B cell (primary cell): Measurements from ENCODE around the gene DNAJC21. TPM values are rescaled to one million over a fixed set of nuclear protein-coding genes. Genes with fewer than 3 reads are reported as not detected.

Source experiments
- ATAC-seq: fragments of 200-7000 bp; cut with Tn5 transposase; one replicate; pipeline ENCODE4 v1.10.0; 2021; ENCODE audit warnings: low read depth, mild to moderate bottlenecking, moderate number of reproducible peaks, moderate library complexity
- CTCF ChIA-PET: fragments of 350-600 bp; sonication (Branson Sonifier 250); formaldehyde crosslinking; loops from one replicate; lab custom pipeline; 2021; ENCODE audit warnings: antibody characterized with exemption, inconsistent platforms; lab: Charles Lee
- POLR2A ChIA-PET: fragments of 350-600 bp; sonication (Branson Sonifier 250); formaldehyde crosslinking; loops from one replicate; lab custom pipeline; 2021; ENCODE audit warnings: antibody characterized with exemption; lab: Charles Lee
- DNase-seq: peaks from one replicate; pipeline ENCODE4 v3.0.0; 2013
- H2AFZ ChIP-seq: 2 replicates; pipeline ENCODE4 v1.6.1; 2012; ENCODE audit warnings: mild to moderate bottlenecking, low read depth, low read length; ENCODE audit not compliant: insufficient read depth, poor library complexity, severe bottlenecking
- H3K27ac ChIP-seq, 2 donors: 1 replicate in 1 of 2; 2 replicates in 1 of 2; pipeline ENCODE4 v1.5.1; 2012 to 2013; ENCODE audit warnings: low read length in 2 of 2, mild to moderate bottlenecking in 2 of 2, moderate library complexity in 1 of 2
- H3K27me3 ChIP-seq, 4 experiments: fragments of 200-600 bp in 1 of 4; sonication (generic) in 1 of 4; replicated peaks in 1 of 4; 1 replicate in 2 of 4; 2 replicates in 2 of 4; pipeline versions ENCODE4 v1.6.1 to v1.7.0; 2013 to 2016; ENCODE audit warnings: low read length in 3 of 4, mild to moderate bottlenecking in 2 of 4, mixed read lengths in 1 of 4, moderate library complexity in 1 of 4; ENCODE audit not compliant: insufficient read depth in 4 of 4, control insufficient read depth in 3 of 4; ENCODE audit errors: control extremely low read depth in 1 of 4
- H3K36me3 ChIP-seq, 2 experiments: replicated peaks in 1 of 2; 1 replicate in 1 of 2; 2 replicates in 1 of 2; pipeline versions ENCODE4 v1.6.1 to v1.7.1; 2013; ENCODE audit warnings: low read length in 1 of 2; ENCODE audit not compliant: insufficient read depth in 2 of 2, control insufficient read depth in 1 of 2; ENCODE audit errors: control extremely low read depth in 1 of 2, extremely low read depth in 1 of 2
- H3K4me1 ChIP-seq, 2 donors: fragments of 200-600 bp in 1 of 2; sonication (generic) in 1 of 2; 1 replicate in 1 of 2; 2 replicates in 1 of 2; pipeline versions ENCODE4 v1.5.1 to v1.6.1; 2013 to 2017; ENCODE audit warnings: low read length in 2 of 2; ENCODE audit not compliant: control insufficient read depth in 2 of 2, insufficient read depth in 2 of 2
- H3K4me2 ChIP-seq: replicated peaks from 2 replicates; pipeline ENCODE3; 2012; ENCODE audit warnings: mild to moderate bottlenecking, low read depth, low read length; ENCODE audit not compliant: poor library complexity, severe bottlenecking
- H3K4me3 ChIP-seq, 5 experiments: fragments of 200-600 bp in 1 of 5; sonication (generic) in 1 of 5; 1 replicate in 3 of 5; 2 replicates in 2 of 5; pipeline versions ENCODE4 v1.5.1 to v1.7.0; 2011 to 2016; ENCODE audit warnings: low read length in 4 of 5, mild to moderate bottlenecking in 4 of 5, low read depth in 2 of 5, control low read depth in 1 of 5, moderate library complexity in 1 of 5; ENCODE audit not compliant: insufficient read depth in 1 of 5; ENCODE audit errors: control extremely low read depth in 1 of 5, extremely low read depth in 1 of 5
- H3K79me2 ChIP-seq: fragments of 200-600 bp; sonication (generic); one replicate; pipeline ENCODE4 v1.6.0; 2016; ENCODE audit warnings: low read length; ENCODE audit not compliant: control insufficient read depth, insufficient read depth
- H3K9ac ChIP-seq: fragments of 200-600 bp; sonication (generic); 2 replicates; pipeline ENCODE4 v1.6.1; 2017; ENCODE audit warnings: mild to moderate bottlenecking, low read length, moderate library complexity
- H3K9me3 ChIP-seq, 3 donors: one replicate each; pipeline versions ENCODE4 v1.6.1 to v1.7.1; 2013; ENCODE audit warnings: low read length in 2 of 3; ENCODE audit not compliant: control insufficient read depth in 2 of 3, insufficient read depth in 1 of 3; ENCODE audit errors: control extremely low read depth in 1 of 3
- H4K20me1 ChIP-seq: 2 replicates; pipeline ENCODE4 v1.6.0; 2012; ENCODE audit warnings: mild to moderate bottlenecking, low read length; ENCODE audit not compliant: insufficient read depth, control insufficient read depth, poor library complexity, severe bottlenecking
- H3K27ac Mint-ChIP-seq: one replicate; pipeline ENCODE4 v1.8.0; 2021; ENCODE audit warnings: mixed read lengths
- H3K27me3 Mint-ChIP-seq: one replicate; pipeline ENCODE4 v1.8.0; 2021; ENCODE audit warnings: mixed read lengths
- H3K4me1 Mint-ChIP-seq: one replicate; pipeline ENCODE4 v1.8.0; 2021; ENCODE audit warnings: mixed read lengths
- H3K4me3 Mint-ChIP-seq: one replicate; pipeline ENCODE4 v1.8.0; 2021; ENCODE audit warnings: mixed read lengths
- H3K9me3 Mint-ChIP-seq: one replicate; pipeline ENCODE4 v1.8.0; 2022; ENCODE audit warnings: mixed read lengths; ENCODE audit not compliant: insufficient read depth
- CTCF ChIP-seq: fragments of 200-600 bp; IDR thresholded peaks from one replicate; pipeline ENCODE4 v1.8.0; 2022; ENCODE audit warnings: antibody characterized with exemption, mild to moderate bottlenecking
- EZH2 ChIP-seq: IDR thresholded peaks from 2 replicates; pipeline ENCODE4 v1.6.1; 2012; ENCODE audit warnings: borderline replicate concordance, low read depth, mild to moderate bottlenecking, moderate library complexity, low read length; ENCODE audit not compliant: insufficient read depth, poor library complexity, severe bottlenecking
- WGBS: methylation state at CpG from one replicate; pipeline ENCODE4 v1.1.5; 2013; ENCODE audit warnings: missing lambda C conversion rate; ENCODE audit not compliant: insufficient coverage; 5-methylcytosine and 5-hydroxymethylcytosine counted together
- intact Hi-C: fragments of 100-400 bp; cut with micrococcal nuclease; formaldehyde crosslinking; loops from one replicate; pipeline ENCODE4 v1.10.0; 2022
- polyA minus RNA-seq: library from RNA; depleted of rRNA, polyadenylated mRNA; stranded (reverse); fragments of >200 nt; gene quantifications from 2 replicates; pipeline ENCODE4 v1.2.3, GENCODE V29; 2012
- polyA plus RNA-seq: library from polyadenylated mRNA; depleted of rRNA; stranded (reverse); fragments of >200 nt; gene quantifications from 2 replicates; pipeline ENCODE4 v1.2.3, GENCODE V29; 2012
- total RNA-seq, 2 donors: library from RNA; stranded (reverse); fragments of 120-200 nt in 1 of 2; gene quantifications; 1 replicate in 1 of 2; 2 replicates in 1 of 2; pipeline versions ENCODE4 v1.2.3 to v1.2.4, GENCODE V29; 2013 to 2022

DNAJC21 gene
- 58.3 and 59.3 TPM in 2 replicates for total RNA-seq
- total RNA-seq (2013): 46.0 TPM
- 7.2 and 15.9 TPM in 2 replicates for polyA plus RNA-seq
- 14.2 and 16.1 TPM in 2 replicates for polyA minus RNA-seq

GRCh38 chr5:34929134-34929719 is at the start of gene DNAJC21:
Gene DNAJC21, plus strand, starts transcription at chr5:34929559. Its CDS starts 261 bp downstream, at chr5:34929820.
- H3K79me2 ChIP-seq: peaks cover 43% of the 10 kb centered on the region

More at GRCh38 chr5:34929134-34929719, at the start of gene DNAJC21:
- Histone ChIP-seq H3K4me1 (peaks cover 15 to 20% of the 10 kb centered on the region in 2 donors), H3K27ac (peak within 1 kb of the TSS; percentile 67 to 94), H4K20me1 (no peaks in the 10 kb centered on the region), H2AFZ (peak within 1 kb of the TSS; percentile 87), H3K9ac (peak within 1 kb of the TSS; percentile 90), H3K9me3 (no peaks in the 10 kb centered on the region), H3K27me3 (no peaks in the 10 kb centered on the region), H3K4me2 (peak within 1 kb of the TSS; percentile 85), H3K36me3 (peaks cover 10 to 16% of the 10 kb centered on the region in 2 experiments), H3K4me3 (peak within 1 kb of the TSS; percentile 60 to 88 (median 73))
- DNase-seq (peak; percentile 99), ATAC-seq (peak; percentile 89)
- Mint-ChIP-seq H3K27ac (peak within 1 kb of the TSS; percentile 94), H3K4me1 (peaks cover 26% of the 10 kb centered on the region), H3K9me3 (no peaks in the 10 kb centered on the region), H3K4me3 (peak within 1 kb of the TSS; percentile 96), H3K27me3 (no peaks in the 10 kb centered on the region)
- under 1% methylated on average over 62 of the region's 63 CpGs for WGBS
- ChIA-PET CTCF (interaction anchor here (0.7 to 2.2 kb wide), 8 partner anchors 11 to 941 kb away, joined by 3 to 24 read pairs (median 4); partner anchors contain the start of genes BRIX1, RAD1 and TTC23L), POLR2A (interaction anchor here (0.6 to 2.5 kb wide), 4 partner anchors 13 to 1222 kb away, joined by 3 to 54 read pairs (median 4); partner anchors contain the start of genes AMACR, BRIX1 and RAD1)
- intact Hi-C loops: loop anchor here (1.0 to 2.0 kb wide), 5 partner anchors 14 to 1488 kb away; partner anchors contain the start of genes BRIX1, RAD1, TARS1 and TTC23L
- TF ChIP-seq EZH2: no peak
- TF ChIP-seq CTCF: no peak
